ENCODE results near the gene ZBTB5.
"Not testable (repeated sequence)": the region's sequence is repeated elsewhere in the genome, so short reads cannot be mapped to it uniquely, and the experiment has no call there.

ZBTB5 gene

GRCh38 chr9:37465249-37466036, at the start of gene ZBTB5:
Gene ZBTB5, minus strand, starts transcription at chr9:37465450. Its CDS starts 22,899 bp downstream, at chr9:37442551.
- peak within 1 kb of the TSS; percentile 89 for H3K4me3 ChIP-seq (ENCODE audit: low read length)
- DNase-seq (ENCODE audit: low read depth): peak; percentile 100
- no peak for TF ChIP-seq CTCF (conservative IDR thresholded peaks at IDR 0.05; ENCODE audit: low read depth, low read length)

DNA sequence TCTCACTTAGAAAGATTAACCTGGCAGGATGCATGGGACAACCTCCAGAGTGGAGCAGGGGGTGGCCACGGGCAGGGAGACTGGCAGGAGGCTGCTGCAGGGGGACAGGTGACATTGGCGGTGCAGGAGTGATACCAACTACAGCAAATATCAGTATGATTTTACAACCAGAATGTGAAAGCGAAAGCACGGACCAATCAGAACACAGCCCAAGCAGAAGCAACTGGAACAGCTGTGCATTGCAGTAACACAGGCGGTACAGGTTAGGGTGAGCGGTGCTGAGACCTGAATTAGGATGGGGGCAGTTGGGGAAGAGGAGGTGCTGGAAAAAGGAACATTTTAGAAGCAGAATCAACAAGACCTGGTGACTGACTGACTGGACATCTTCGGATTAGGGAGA, 49.7 kb upstream of the ZBTB5 start:
- no peak overlapping the region for H3K4me3 ChIP-seq (ENCODE audit: low read length)
- DNase-seq (ENCODE audit: low read depth): no peak
- TF ChIP-seq CTCF (conservative IDR thresholded peaks at IDR 0.05; ENCODE audit: low read depth, low read length): no peak

GRCh38 chr9:37514415-37514814, 49.2 kb upstream of the ZBTB5 start:
- DNase-seq (ENCODE audit: low read depth); H3K4me3 ChIP-seq (ENCODE audit: low read length): not testable (repeated sequence)

- H3K4me3 ChIP-seq (ENCODE audit: low read length): no peak overlapping the region
- no peak for DNase-seq (ENCODE audit: low read depth)
- no peak for TF ChIP-seq CTCF (conservative IDR thresholded peaks at IDR 0.05; ENCODE audit: low read depth, low read length)
Measured at GRCh38 chr9:37512437-37512836, 47.2 kb upstream of the ZBTB5 start.

GRCh38 chr9:37511016-37512010, 46.1 kb upstream of the ZBTB5 start:
- no peak for DNase-seq (ENCODE audit: low read depth)
- peak; percentile 38 for TF ChIP-seq CTCF (conservative IDR thresholded peaks at IDR 0.05; ENCODE audit: low read depth, low read length)
- no peak overlapping the region for H3K4me3 ChIP-seq (ENCODE audit: low read length)

DNA sequence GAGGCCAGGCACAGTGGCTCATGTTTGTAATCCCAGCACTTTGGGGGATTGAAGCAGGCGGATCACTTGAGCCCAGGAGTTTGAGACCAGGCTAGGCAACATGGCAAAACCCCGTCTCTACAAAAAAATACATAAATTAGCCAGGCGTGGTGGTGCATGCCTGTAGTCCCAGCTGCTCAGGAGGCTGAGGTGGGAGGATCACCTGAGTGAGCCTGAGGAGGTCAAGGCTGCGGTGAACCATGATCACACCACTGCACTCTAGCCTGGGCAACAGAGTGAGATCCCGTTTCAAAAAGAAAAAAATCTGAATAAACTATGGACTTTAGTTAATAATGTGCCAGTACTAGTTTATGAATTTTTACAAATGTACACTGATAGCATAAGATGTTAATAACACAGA, 44.8 kb upstream of the ZBTB5 start:
- H3K4me3 ChIP-seq (ENCODE audit: low read length): not testable (repeated sequence)

GRCh38 chr9:37509536-37509935, 44.3 kb upstream of the ZBTB5 start:
- no peak for DNase-seq (ENCODE audit: low read depth)
- H3K4me3 ChIP-seq (ENCODE audit: low read length): no peak overlapping the region
- TF ChIP-seq CTCF (conservative IDR thresholded peaks at IDR 0.05; ENCODE audit: low read depth, low read length): no peak

More for the DNA sequence above, 44.8 kb upstream of the ZBTB5 start:
- DNase-seq (ENCODE audit: low read depth): not testable (repeated sequence)
